Amygdala (tissue), 56 donors: Measurements from ENCODE around the gene SLC5A12.

Source experiments
- DNase-seq, 56 donors: peaks; one replicate each; lab custom pipeline; 2025; lab: John Stamatoyannopoulos, UW

The SLC5A12 gene

GRCh38 chr11:26721948-26722475 lies at the start of gene SLC5A12:
Gene SLC5A12 (minus strand): TSS chr11:26722060. CDS start chr11:26721714, 346 bp downstream.
- no peak for DNase-seq

GRCh38 chr11:26769027-26769426 lies 47.2 kb upstream of the SLC5A12 start:
- no peak for DNase-seq

- DNase-seq = no peak
Observed at GRCh38 chr11:26767060-26767459, 45.2 kb upstream of the SLC5A12 start.

- no peak for DNase-seq
Observed at GRCh38 chr11:26765323-26765722, 43.5 kb upstream of the SLC5A12 start.

- no peak for DNase-seq
Observed at GRCh38 chr11:26764825-26765224, 43.0 kb upstream of the SLC5A12 start.

GRCh38 chr11:26764315-26764714 lies 42.5 kb upstream of the SLC5A12 start:
- DNase-seq = no peak

- DNase-seq = no peak
Observed at GRCh38 chr11:26762089-26762488, 40.2 kb upstream of the SLC5A12 start.

- DNase-seq = no peak
Observed at GRCh38 chr11:26761361-26761809, 39.5 kb upstream of the SLC5A12 start.

- no peak for DNase-seq
Observed at GRCh38 chr11:26757995-26758394, 36.1 kb upstream of the SLC5A12 start.

GRCh38 chr11:26755762-26756161 lies 33.9 kb upstream of the SLC5A12 start:
- no peak for DNase-seq

GRCh38 chr11:26753723-26754504 lies 32.1 kb upstream of the SLC5A12 start:
- DNase-seq = peak in 28 of 56 donors; percentile 1 to 79 (median 14)

- no peak for DNase-seq
Observed at GRCh38 chr11:26749927-26750326, 28.1 kb upstream of the SLC5A12 start.

GRCh38 chr11:26743622-26744021 lies 21.8 kb upstream of the SLC5A12 start:
- DNase-seq = no peak

- DNase-seq = no peak
Observed at GRCh38 chr11:26742966-26743365, 21.1 kb upstream of the SLC5A12 start.

GRCh38 chr11:26741036-26741435 lies 19.2 kb upstream of the SLC5A12 start:
- DNase-seq = no peak

- no peak for DNase-seq
Observed at GRCh38 chr11:26739366-26740073, 17.7 kb upstream of the SLC5A12 start.

GRCh38 chr11:26734691-26735090 lies 12.8 kb upstream of the SLC5A12 start:
- no peak for DNase-seq

GRCh38 chr11:26731084-26731456 lies 9.2 kb upstream of the SLC5A12 start:
- DNase-seq = no peak

- no peak for DNase-seq
Observed at GRCh38 chr11:26730414-26731083, 8.7 kb upstream of the SLC5A12 start.

- no peak for DNase-seq
Observed at GRCh38 chr11:26729284-26729683, 7.4 kb upstream of the SLC5A12 start.

GRCh38 chr11:26726960-26727359 lies 5.1 kb upstream of the SLC5A12 start:
- DNase-seq = no peak
